ENCODE results near the gene ARHGEF7.

ARHGEF7 gene

GRCh38 chr13:111201304-111201940, 86.3 kb downstream of the ARHGEF7 start:
- no peak for DNase-seq (ENCODE audit: low spot score)

- no peak for DNase-seq (ENCODE audit: low spot score)
Measured at GRCh38 chr13:111202156-111202621, 87.1 kb downstream of the ARHGEF7 start.

GRCh38 chr13:111202745-111203144, 87.6 kb downstream of the ARHGEF7 start:
- DNase-seq (ENCODE audit: low spot score), result no peak

GRCh38 chr13:111203736-111204389, 88.8 kb downstream of the ARHGEF7 start:
- DNase-seq (ENCODE audit: low spot score), result no peak

GRCh38 chr13:111204438-111205177, 89.5 kb downstream of the ARHGEF7 start:
- no peak for DNase-seq (ENCODE audit: low spot score)

- DNase-seq (ENCODE audit: low spot score), result no peak
Measured at GRCh38 chr13:111206148-111206547, 91.0 kb downstream of the ARHGEF7 start.

GRCh38 chr13:111209613-111210012, 94.5 kb downstream of the ARHGEF7 start:
- no peak for DNase-seq (ENCODE audit: low spot score)

- DNase-seq (ENCODE audit: low spot score), result no peak
Measured at GRCh38 chr13:111210091-111210490, 95.0 kb downstream of the ARHGEF7 start.

- no peak for DNase-seq (ENCODE audit: low spot score)
Measured at GRCh38 chr13:111210544-111211469, 95.7 kb downstream of the ARHGEF7 start.

- DNase-seq (ENCODE audit: low spot score), result no peak
Measured at GRCh38 chr13:111211789-111212516, 96.8 kb downstream of the ARHGEF7 start.

GRCh38 chr13:111212517-111212873, 97.4 kb downstream of the ARHGEF7 start:
- no peak for DNase-seq (ENCODE audit: low spot score)

GRCh38 chr13:111213964-111214726, 99.0 kb downstream of the ARHGEF7 start:
- no peak for DNase-seq (ENCODE audit: low spot score)

GRCh38 chr13:111215081-111216047, 100.3 kb downstream of the ARHGEF7 start:
- DNase-seq (ENCODE audit: low spot score), result no peak

GRCh38 chr13:111216166-111216960, 101.3 kb downstream of the ARHGEF7 start:
- no peak for DNase-seq (ENCODE audit: low spot score)

- no peak for DNase-seq (ENCODE audit: low spot score)
Measured at GRCh38 chr13:111217641-111218040, 102.5 kb downstream of the ARHGEF7 start.

GRCh38 chr13:111219280-111219679, 104.2 kb downstream of the ARHGEF7 start:
- DNase-seq (ENCODE audit: low spot score), result no peak

GRCh38 chr13:111219950-111220349, 104.8 kb downstream of the ARHGEF7 start:
- no peak for DNase-seq (ENCODE audit: low spot score)

- DNase-seq (ENCODE audit: low spot score), result no peak
Measured at GRCh38 chr13:111225166-111225565, 110.1 kb downstream of the ARHGEF7 start.
